B cell (primary cell): Measurements from ENCODE around the gene KRTAP5-9. TPM values are rescaled to one million over a fixed set of nuclear protein-coding genes. Genes with fewer than 3 reads are reported as not detected.

ENCODE experiments used
- polyA plus RNA-seq: library from polyadenylated mRNA; depleted of rRNA; stranded (reverse); fragments of >200 nt; gene quantifications from 2 replicates; pipeline ENCODE4 v1.2.3, GENCODE V29; 2012
- small RNA-seq: library from RNA; depleted of rRNA; stranded (forward); fragments of <200 nt; gene quantifications from one replicate; pipeline ENCODE3, GENCODE V24; 2012; ENCODE audit warnings: low replicate concordance, low read depth; ENCODE audit not compliant: insufficient read length
- total RNA-seq, 2 donors: library from RNA; stranded (reverse); fragments of 120-200 nt in 1 of 2; gene quantifications; 1 replicate in 1 of 2; 2 replicates in 1 of 2; pipeline versions ENCODE4 v1.2.3 to v1.2.4, GENCODE V29; 2013 to 2022

The KRTAP5-9 gene
- total and polyA plus RNA-seq, 2 donors (not counting 1 experiment from before 2014, with no cell fraction given) = 0.34 to 0.95 TPM

Small RNAs within 50 kb of the gene (small RNA-seq; reads per million reads assigned to genes)
- gene AP000867.1 (not detected), gene KRTAP5-14P (not detected)

Other genes with a start within 250 kb of the KRTAP5-9 start
- gene DHCR7, start 100.0 kb upstream of the KRTAP5-9 start, total RNA-seq = 15.3 and 16.2 TPM in 2 replicates
- 6.9 and 12.1 TPM in 2 replicates for gene DHCR7, start 100.0 kb upstream of the KRTAP5-9 start, polyA plus RNA-seq
- 222 and 223 TPM in 2 replicates for gene NADSYN1, start 95.2 kb upstream of the KRTAP5-9 start, total RNA-seq
- 146 and 153 TPM in 2 replicates for gene NADSYN1, start 95.2 kb upstream of the KRTAP5-9 start, polyA plus RNA-seq
- 0.59 and 0.70 TPM in 2 replicates for gene KRTAP5-7, start 21.2 kb upstream of the KRTAP5-9 start, total RNA-seq
- 0.10 and 0.17 TPM in 2 replicates for gene KRTAP5-7, start 21.2 kb upstream of the KRTAP5-9 start, polyA plus RNA-seq
- gene KRTAP5-8, start 10.4 kb upstream of the KRTAP5-9 start, total RNA-seq = 0.49 TPM in 1 of 2 replicates, not detected in the other
- gene KRTAP5-8, start 10.4 kb upstream of the KRTAP5-9 start, polyA plus RNA-seq = 0.10 and 0.26 TPM in 2 replicates
- 0.27 TPM in 1 of 2 replicates, not detected in the other for gene KRTAP5-10, start 17.1 kb downstream of the KRTAP5-9 start, total RNA-seq
- 0.19 TPM in 1 of 2 replicates, not detected in the other for gene KRTAP5-10, start 17.1 kb downstream of the KRTAP5-9 start, polyA plus RNA-seq
- not detected in 2 replicates for gene KRTAP5-11, start 34.5 kb downstream of the KRTAP5-9 start, total RNA-seq
- not detected in 2 replicates for gene KRTAP5-11, start 34.5 kb downstream of the KRTAP5-9 start, polyA plus RNA-seq